GM21737 (cell line): ENCODE data around the gene DNAJB13.
"Not testable (repeated sequence)": the region's sequence is repeated elsewhere in the genome, so short reads cannot be mapped to it uniquely, and the experiment has no call there.

Source experiments
- ATAC-seq: cut with Tn5 transposase; IDR thresholded peaks from one replicate; pipeline ENCODE4 v1.9.1; 2021; ENCODE audit warnings: mild to moderate bottlenecking, moderate library complexity; ENCODE audit not compliant: unreplicated experiment

Gene DNAJB13, protein sequence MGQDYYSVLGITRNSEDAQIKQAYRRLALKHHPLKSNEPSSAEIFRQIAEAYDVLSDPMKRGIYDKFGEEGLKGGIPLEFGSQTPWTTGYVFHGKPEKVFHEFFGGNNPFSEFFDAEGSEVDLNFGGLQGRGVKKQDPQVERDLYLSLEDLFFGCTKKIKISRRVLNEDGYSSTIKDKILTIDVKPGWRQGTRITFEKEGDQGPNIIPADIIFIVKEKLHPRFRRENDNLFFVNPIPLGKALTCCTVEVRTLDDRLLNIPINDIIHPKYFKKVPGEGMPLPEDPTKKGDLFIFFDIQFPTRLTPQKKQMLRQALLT

GRCh38 chr11:73950869-73951710, at the start of gene DNAJB13:
DNAJB13 (plus strand) TSS chr11:73951026; CDS start chr11:73951070, 44 bp downstream.
- no peak for ATAC-seq

- no peak for ATAC-seq
These were observed 48.5 kb upstream of the DNAJB13 start for GRCh38 chr11:73902303-73902702.

GRCh38 chr11:73907191-73907590, 43.6 kb upstream of the DNAJB13 start:
- no peak for ATAC-seq

DNA sequence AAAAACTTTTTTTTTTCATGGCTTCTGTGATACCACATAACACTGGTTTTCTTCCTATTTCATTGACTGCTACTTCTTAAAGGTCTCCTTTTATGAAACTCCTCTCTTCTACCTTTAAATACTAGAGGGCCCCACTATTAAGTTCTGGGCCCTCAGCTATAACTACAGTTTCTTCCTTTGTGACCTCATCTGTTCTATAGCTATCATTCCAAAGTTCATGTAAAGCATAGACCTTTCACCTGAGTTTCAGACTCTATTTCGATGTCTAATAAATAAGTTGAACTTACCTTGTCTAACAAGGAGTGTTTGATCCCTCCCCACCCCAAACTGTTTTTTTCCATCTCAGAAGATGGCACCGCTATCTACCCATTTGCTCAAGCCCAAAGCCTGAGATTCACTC, 38.8 kb upstream of the DNAJB13 start:
- ATAC-seq: no peak

DNA sequence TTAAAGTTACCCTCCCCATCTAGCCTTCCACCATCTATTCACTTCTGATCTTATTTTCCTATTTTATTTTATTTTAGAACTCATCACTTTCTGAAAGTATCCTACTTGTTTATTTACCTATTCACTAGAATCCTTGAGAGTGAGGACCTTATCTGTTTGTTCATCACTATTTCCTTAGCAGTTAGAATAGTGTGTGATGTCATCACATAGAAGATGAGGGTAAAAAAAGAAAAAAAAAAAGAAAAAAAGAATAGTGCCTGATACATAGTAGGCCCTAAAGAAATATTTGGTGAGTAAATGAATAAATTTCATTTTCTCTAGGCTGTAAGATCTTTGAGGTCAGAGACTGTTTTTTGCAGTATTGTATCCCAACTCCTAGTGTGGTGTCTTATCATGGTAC, 37.4 kb upstream of the DNAJB13 start:
- no peak for ATAC-seq

GRCh38 chr11:73914284-73914683, 36.5 kb upstream of the DNAJB13 start:
- ATAC-seq: no peak

GRCh38 chr11:73916435-73916834, 34.4 kb upstream of the DNAJB13 start:
- ATAC-seq: no peak

GRCh38 chr11:73921180-73921579, 29.6 kb upstream of the DNAJB13 start:
- no peak for ATAC-seq

DNA sequence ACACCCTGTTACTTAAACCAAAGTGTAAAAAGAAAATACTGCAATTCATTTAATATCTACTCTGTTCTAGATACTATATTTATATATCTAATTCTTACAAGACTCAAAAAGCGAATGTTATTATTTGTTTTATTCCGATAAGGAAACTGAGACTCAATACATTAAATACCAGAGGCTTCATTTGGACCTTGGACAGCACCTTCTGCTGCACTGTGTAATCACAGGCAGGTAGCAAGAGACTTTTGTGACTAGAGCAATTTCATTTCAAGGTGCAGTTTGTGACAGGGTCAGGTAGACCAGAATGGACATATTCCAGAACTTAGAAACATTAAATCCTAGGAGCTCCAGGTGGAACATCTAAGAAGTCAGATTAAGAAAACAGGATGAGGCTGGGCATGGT, 21.4 kb upstream of the DNAJB13 start:
- ATAC-seq: no peak

- ATAC-seq: no peak
These were observed 19.7 kb upstream of the DNAJB13 start for GRCh38 chr11:73931039-73931645.

DNA sequence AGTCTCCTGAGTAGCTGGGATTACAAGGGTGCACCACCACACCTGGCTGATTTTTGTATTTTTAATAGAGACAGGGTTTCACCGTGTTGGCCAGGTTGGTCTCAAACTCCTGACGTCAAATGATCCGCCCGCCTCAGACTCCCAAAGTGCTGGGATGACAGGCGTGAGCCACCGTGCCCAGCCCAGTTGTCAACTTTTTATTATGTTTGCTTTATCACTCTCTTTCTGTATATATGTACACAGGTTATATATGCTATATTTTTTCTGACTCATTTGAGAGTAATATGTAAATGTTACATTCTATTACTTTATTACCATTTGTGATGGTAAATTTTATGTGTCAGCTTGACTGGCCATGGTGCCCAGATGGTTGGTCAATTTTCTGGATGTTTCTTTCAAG, 18.9 kb upstream of the DNAJB13 start:
- no peak for ATAC-seq

- ATAC-seq: no peak
These were observed 18.0 kb upstream of the DNAJB13 start for GRCh38 chr11:73932781-73933180.

DNA sequence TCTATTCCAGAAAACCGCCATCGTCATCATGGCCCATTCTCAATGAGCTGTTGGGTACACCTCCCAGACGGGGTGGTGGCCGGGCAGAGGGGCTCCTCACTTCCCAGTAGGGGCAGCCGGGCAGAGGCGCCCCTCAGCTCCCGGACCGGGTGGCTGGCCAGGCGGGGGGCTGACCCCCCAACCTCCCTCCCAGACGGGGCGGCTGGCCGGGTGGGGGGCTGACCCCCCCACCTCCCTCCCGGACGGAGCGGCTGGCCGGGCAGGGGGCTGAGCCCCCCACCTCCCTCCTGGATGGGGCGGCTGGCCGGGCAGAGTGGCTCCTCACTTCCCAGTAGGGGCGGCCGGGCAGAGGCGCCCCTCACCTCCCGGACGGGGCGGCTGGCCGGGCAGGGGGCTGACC, 14.8 kb upstream of the DNAJB13 start:
- ATAC-seq: not testable (repeated sequence)

DNA sequence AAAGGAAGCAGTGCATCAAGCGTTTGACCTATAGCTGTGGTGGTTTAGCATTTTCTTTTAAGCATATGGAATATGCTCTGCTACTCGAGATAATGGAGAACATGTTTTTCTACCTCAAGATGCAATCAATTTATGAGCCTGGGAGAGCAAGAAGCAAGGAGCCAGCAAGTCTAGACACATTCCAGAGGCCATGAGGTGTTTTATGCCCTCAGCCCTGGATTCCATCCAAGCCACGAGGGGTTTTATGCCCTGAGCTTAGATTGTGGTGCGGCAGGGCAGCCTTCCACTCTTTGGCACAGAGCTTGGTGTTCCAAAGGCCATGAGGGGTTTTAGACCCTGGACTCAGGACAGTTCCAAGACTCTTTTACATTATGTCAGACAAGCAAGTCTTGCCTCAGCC, 11.7 kb upstream of the DNAJB13 start:
- no peak for ATAC-seq

DNA sequence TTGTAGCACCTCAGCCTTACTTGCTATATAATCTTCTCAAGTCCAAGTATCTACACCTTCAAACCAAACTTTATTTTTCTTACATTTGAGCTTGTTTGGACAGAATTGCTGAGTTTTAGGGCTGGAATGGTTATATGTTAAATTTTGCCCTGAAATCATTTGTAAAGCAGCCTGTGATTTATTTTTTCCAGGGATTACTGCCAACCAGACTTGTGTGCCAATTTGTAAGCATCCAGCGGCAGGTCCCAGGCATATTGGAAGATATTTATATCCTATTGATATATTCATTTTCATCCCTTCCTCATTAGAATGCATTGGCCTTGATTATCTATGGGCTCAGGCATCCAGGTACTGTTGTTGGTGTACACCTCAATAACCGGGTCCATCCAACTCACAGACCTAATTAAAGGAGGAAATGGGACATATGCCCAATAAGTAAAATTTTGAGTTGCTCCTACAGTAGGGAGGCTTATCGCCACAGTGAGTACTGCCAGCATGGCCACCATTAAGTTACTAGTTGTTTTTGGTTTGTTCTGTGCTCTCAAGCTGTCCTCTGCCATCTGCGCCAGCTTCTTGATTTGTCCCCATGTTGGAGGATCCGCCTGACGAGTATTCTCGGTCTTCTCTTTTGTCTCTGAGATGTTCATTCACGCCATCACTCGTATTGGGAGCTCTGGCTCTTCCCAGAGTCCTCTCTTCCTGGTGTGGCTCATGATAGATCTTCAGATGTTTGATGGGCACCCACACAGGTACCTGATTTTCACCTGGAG, 9.8 kb upstream of the DNAJB13 start:
- no peak for ATAC-seq

DNA sequence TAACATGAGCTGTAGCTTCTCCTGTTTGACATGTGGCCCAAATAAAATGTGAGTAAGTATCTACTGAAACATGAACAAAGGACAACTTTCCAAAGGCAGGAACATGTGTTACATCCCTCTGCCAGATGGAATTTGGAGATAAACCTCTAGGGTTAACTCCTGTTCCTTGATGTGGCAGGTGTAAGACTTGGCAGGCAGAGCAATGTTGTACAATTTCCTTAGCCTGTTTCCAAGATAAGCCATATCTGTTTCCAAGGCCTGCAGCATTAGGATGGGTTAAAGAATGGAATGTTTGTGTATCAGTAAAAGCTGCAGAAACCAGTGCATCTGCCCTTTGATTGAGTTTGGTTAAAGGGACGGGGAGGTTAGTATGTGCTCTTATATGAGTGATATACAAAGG, 8.8 kb upstream of the DNAJB13 start:
- no peak for ATAC-seq

GRCh38 chr11:73944085-73944484, 6.7 kb upstream of the DNAJB13 start:
- no peak for ATAC-seq

DNA sequence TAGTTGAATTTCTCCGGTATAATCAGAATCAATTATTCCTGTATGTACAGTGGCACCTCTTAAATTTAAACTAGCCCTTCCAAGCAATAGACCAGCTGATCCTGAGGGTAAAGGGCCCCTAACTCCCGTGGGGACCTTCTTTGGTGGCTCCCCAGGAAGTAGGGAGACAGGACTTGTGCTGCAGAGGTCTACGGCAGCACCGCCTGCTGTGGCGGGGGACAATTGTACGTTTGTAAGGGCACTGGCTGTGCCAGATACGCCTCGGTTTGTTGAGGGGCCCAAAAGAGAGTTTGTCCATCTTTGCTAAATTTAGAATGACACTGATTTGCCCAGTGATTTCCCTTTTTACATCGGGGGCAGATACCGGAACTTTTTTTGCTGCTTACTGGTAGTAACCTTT, 5.9 kb upstream of the DNAJB13 start:
- no peak for ATAC-seq

DNA sequence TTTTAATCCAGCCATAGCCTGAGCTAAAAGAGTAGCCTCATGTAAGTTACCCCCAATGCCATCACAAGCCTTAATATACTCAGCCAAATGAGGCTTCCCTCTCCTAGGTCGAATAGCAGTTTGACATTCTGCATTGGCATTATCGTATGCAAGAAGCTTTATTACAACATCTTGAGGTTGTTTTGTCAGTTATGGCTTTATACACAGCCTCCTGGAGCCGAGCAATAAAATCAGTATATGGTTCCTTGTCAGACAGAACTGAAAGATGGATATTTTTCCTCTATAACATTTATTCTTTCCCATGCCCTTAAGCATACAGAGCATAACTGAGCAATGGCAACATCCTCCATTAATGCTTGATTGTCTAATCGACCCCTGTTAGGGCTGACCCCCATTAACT, 5.4 kb upstream of the DNAJB13 start:
- no peak for ATAC-seq

DNA sequence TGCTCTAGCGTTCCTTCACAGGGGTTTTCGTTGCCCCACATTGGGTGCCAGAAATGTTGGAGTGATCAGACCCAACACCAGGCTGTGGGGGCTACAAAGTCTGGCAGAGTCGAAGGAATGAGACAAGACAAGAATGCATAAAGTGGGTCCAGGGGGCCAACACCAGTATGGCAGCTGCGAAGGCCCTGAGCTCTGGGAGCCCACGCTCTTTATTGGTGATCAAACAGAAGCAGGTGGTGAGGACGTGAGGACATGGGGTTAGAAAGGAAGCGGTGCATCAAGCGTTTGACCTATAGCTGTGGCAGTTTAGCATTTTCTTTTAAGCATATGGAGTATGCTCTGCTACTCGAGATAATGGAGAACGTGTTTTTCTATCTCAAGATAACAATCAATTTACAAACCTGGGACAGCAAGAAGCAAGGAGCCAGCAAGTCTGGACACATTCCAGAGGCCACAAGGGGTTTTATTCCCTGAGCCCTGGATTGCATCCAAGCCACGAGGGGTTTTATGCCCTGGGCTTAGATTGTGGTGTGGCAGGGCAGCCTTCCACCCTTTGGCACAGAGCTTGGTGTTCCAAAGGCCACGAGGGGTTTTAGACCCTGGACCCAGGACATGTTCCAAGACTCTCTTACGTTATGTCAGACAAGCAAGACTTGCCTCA, 3.9 kb upstream of the DNAJB13 start:
- ATAC-seq: no peak

DNA sequence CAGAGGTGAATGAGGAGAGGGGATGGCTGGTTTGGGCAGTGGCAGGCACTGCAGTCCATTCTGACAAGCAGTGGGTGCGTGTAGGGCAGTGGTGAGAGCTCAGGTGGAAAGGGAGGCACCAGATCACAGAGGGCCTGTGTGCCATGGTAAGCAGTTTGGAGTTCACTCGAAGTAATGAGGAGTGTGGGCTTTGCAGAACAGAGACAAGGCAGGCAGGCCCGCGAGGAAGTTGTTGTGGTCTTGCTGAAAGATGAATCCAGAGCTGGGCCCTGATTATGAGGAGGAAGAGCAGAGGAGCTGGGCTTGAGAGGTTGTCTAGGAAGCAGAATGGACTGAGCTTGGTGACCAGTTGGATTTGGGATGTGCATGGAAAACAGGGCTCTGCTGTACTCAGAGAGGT, 1.6 kb upstream of the DNAJB13 start:
- no peak for ATAC-seq
